Head of caudate nucleus (tissue), 42 donors: ENCODE measurements around the gene HBA2.
"Not testable (repeated sequence)": the region's sequence is repeated elsewhere in the genome, so short reads cannot be mapped to it uniquely, and the experiment has no call there.

Experiments used
- DNase-seq, 42 donors: peaks; one replicate each; pipeline versions ENCODE4 v3.0.0 to v3.0.0-alpha.2; 2020 to 2021; ENCODE audit warnings: mixed read lengths in 7 of 42
- intact Hi-C: fragments of 100-400 bp; cut with DNase I; formaldehyde crosslinking; loops from one replicate; pipeline ENCODE4 v1.15.0; 2022

The HBA2 gene

GRCh38 chr16:153550-154216 is 19.0 kb upstream of the HBA2 start:
- intact Hi-C loops = not testable (repeated sequence)

GRCh38 chr16:154217-155030 is 18.3 kb upstream of the HBA2 start:
- DNase-seq = peak in 3 of 42 donors; percentile 13 to 40 (median 13)
- intact Hi-C loops = no loop called here

More at GRCh38 chr16:153550-154216, 19.0 kb upstream of the HBA2 start:
- not testable (repeated sequence) for DNase-seq

- DNase-seq = peak in 1 of 42 donors; percentile 34
- intact Hi-C loops = no loop called here
Measured at GRCh38 chr16:155031-155398, 17.7 kb upstream of the HBA2 start.

- intact Hi-C loops = no loop called here
- DNase-seq = no peak
Measured at GRCh38 chr16:159136-159849, 13.4 kb upstream of the HBA2 start.

- DNase-seq, intact Hi-C loops: not testable (repeated sequence)
Measured at GRCh38 chr16:160242-160641, 12.4 kb upstream of the HBA2 start.

- intact Hi-C loops = no loop called here
Measured at GRCh38 chr16:160691-161190, 11.9 kb upstream of the HBA2 start.

GRCh38 chr16:162271-162991 is 10.2 kb upstream of the HBA2 start:
- no peak for DNase-seq
- intact Hi-C loops = no loop called here

More at GRCh38 chr16:160691-161190, 11.9 kb upstream of the HBA2 start:
- DNase-seq = no peak

- not testable (repeated sequence) for DNase-seq
Measured at GRCh38 chr16:163139-163538, 9.5 kb upstream of the HBA2 start.

GRCh38 chr16:163696-164095 is 9.0 kb upstream of the HBA2 start:
- DNase-seq, intact Hi-C loops: not testable (repeated sequence)

More at GRCh38 chr16:163139-163538, 9.5 kb upstream of the HBA2 start:
- intact Hi-C loops = not testable (repeated sequence)

- DNase-seq, intact Hi-C loops: not testable (repeated sequence)
Measured at GRCh38 chr16:164134-164823, 8.4 kb upstream of the HBA2 start.

GRCh38 chr16:164827-165538 is 7.7 kb upstream of the HBA2 start:
- intact Hi-C loops = no loop called here
- DNase-seq = no peak

- intact Hi-C loops = no loop called here
- DNase-seq = peak in 2 of 42 donors; percentile 17 to 33
Measured at GRCh38 chr16:165539-166374, 6.9 kb upstream of the HBA2 start, which contains the start of gene HBM. Gene HBM (plus strand): TSS chr16:165978. CDS start chr16:165998, 20 bp downstream.

GRCh38 chr16:166375-167121 is 6.1 kb upstream of the HBA2 start:
- intact Hi-C loops = no loop called here
- DNase-seq = no peak

- intact Hi-C loops = no loop called here
Measured at GRCh38 chr16:167122-167690, 5.5 kb upstream of the HBA2 start.

GRCh38 chr16:168424-168823 is 4.3 kb upstream of the HBA2 start:
- DNase-seq = no peak
- intact Hi-C loops = no loop called here

More at GRCh38 chr16:167122-167690, 5.5 kb upstream of the HBA2 start:
- DNase-seq = no peak

- no peak for DNase-seq
- intact Hi-C loops = no loop called here
Measured at GRCh38 chr16:169014-169413, 3.7 kb upstream of the HBA2 start.
